Common myeloid progenitor, CD34-positive (primary cell): Measurements from ENCODE around the gene PICALM.

ENCODE experiments used
- CTCF ChIA-PET: fragments of 350-600 bp; sonication (Branson Sonifier 250); formaldehyde crosslinking; loops from one replicate; lab custom pipeline; 2021; ENCODE audit warnings: antibody characterized with exemption; lab: Charles Lee
- POLR2A ChIA-PET: fragments of 350-600 bp; sonication (Branson Sonifier 250); formaldehyde crosslinking; loops from one replicate; lab custom pipeline; 2021; ENCODE audit warnings: antibody characterized with exemption; lab: Charles Lee
- DNase-seq, 3 donors: peaks; one replicate each; pipeline versions ENCODE4 v3.0.0 to v3.0.0-alpha.2; 2013
- H3K27ac ChIP-seq, 2 experiments: 1 replicate in 1 of 2; 2 replicates in 1 of 2; pipeline ENCODE4 v1.7.0; 2013; ENCODE audit warnings: inconsistent platforms in 2 of 2, low read length in 2 of 2, mild to moderate bottlenecking in 2 of 2, low read depth in 1 of 2, moderate library complexity in 1 of 2; ENCODE audit not compliant: severe bottlenecking in 2 of 2, insufficient read depth in 1 of 2, poor library complexity in 1 of 2
- H3K27me3 ChIP-seq, 5 experiments: replicated peaks in 2 of 5; 1 replicate in 3 of 5; 2 replicates in 2 of 5; pipeline versions ENCODE4 v1.6.1 to v1.7.0; 2013; ENCODE audit warnings: low read length in 4 of 5, mild to moderate bottlenecking in 2 of 5, moderate library complexity in 2 of 5, inconsistent platforms in 1 of 5; ENCODE audit not compliant: insufficient read depth in 5 of 5, control insufficient read depth in 4 of 5
- H3K36me3 ChIP-seq, 4 experiments: 1 replicate in 2 of 4; 2 replicates in 2 of 4; pipeline versions ENCODE4 v1.6.1 to v1.7.0; 2013; ENCODE audit warnings: low read length in 3 of 4, control low read depth in 1 of 4, mild to moderate bottlenecking in 1 of 4; ENCODE audit not compliant: control insufficient read depth in 4 of 4, insufficient read depth in 4 of 4
- H3K4me1 ChIP-seq, 4 experiments: 1 replicate in 3 of 4; 2 replicates in 1 of 4; pipeline versions ENCODE4 v1.6.1 to v1.7.1; 2013; ENCODE audit warnings: low read length in 3 of 4, mild to moderate bottlenecking in 3 of 4, control low read depth in 1 of 4, inconsistent platforms in 1 of 4, moderate library complexity in 1 of 4; ENCODE audit not compliant: control insufficient read depth in 4 of 4, insufficient read depth in 4 of 4; ENCODE audit errors: control extremely low read depth in 1 of 4
- H3K4me3 ChIP-seq, 7 experiments: 1 replicate in 4 of 7; 2 replicates in 3 of 7; pipeline versions ENCODE4 v1.5.1 to v1.7.0; 2013; ENCODE audit warnings: mild to moderate bottlenecking in 7 of 7, low read length in 6 of 7, moderate library complexity in 6 of 7, inconsistent platforms in 2 of 7, low read depth in 2 of 7, control low read depth in 1 of 7; ENCODE audit not compliant: insufficient read depth in 4 of 7, control insufficient read depth in 1 of 7; ENCODE audit errors: extremely low read depth in 1 of 7
- H3K9me3 ChIP-seq, 5 experiments: 1 replicate in 4 of 5; 2 replicates in 1 of 5; pipeline versions ENCODE4 v1.6.1 to v1.7.1; 2013; ENCODE audit warnings: low read length in 4 of 5, mild to moderate bottlenecking in 2 of 5, inconsistent platforms in 1 of 5, low read depth in 1 of 5, moderate library complexity in 1 of 5; ENCODE audit not compliant: control insufficient read depth in 4 of 5, insufficient read depth in 2 of 5; ENCODE audit errors: control extremely low read depth in 1 of 5
- WGBS: methylation state at CpG from one replicate; pipeline ENCODE4 v1.1.5; 2013; ENCODE audit not compliant: insufficient coverage; 5-methylcytosine and 5-hydroxymethylcytosine counted together

The PICALM gene

DNA sequence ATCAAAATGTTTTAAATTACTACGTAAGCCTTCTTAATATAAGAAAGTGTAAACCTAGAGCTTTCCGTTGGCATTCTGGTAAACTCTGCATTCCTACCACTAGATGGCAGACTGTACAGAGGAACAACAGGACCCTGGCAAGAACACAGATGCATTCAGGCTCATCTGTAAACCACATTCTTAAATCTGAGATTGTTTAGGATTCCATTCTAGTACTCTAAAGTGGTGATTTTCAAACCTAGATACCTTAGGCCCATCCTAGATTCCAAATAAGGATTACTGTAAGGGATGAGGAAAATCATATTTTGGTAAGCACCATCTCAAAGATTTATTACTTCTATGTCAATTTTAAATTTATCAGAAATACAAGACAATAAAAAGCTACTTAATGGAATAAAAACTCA is 26.9 kb downstream of the PICALM start:
- ChIA-PET POLR2A (interaction anchor here (0.5 to 1.2 kb wide), 4 partner anchors 17 to 357 kb away, joined by 3 to 4 read pairs (median 3); no protein-coding TSS in a partner anchor), CTCF (interaction anchor here (0.7 to 4.3 kb wide), 28 partner anchors 11 to 252 kb away, joined by 3 to 64 read pairs (median 4); no protein-coding TSS in a partner anchor)
- no CpG with 5 or more reads among the region's 2 CpGs for WGBS
- DNase-seq, result peak; percentile 86 to 93 (median 92)
- Histone ChIP-seq H3K27ac (peak overlapping the region in 1 of 2 experiments; percentile 58), H3K36me3 (no peaks in the 10 kb centered on the region), H3K4me1 (peaks cover 0 to 37% (median 21%) of the 10 kb centered on the region in 4 experiments), H3K9me3 (no peaks in the 10 kb centered on the region), H3K4me3 (peak overlapping the region in 1 of 7 experiments; percentile 37), H3K27me3 (no peaks in the 10 kb centered on the region)

DNA sequence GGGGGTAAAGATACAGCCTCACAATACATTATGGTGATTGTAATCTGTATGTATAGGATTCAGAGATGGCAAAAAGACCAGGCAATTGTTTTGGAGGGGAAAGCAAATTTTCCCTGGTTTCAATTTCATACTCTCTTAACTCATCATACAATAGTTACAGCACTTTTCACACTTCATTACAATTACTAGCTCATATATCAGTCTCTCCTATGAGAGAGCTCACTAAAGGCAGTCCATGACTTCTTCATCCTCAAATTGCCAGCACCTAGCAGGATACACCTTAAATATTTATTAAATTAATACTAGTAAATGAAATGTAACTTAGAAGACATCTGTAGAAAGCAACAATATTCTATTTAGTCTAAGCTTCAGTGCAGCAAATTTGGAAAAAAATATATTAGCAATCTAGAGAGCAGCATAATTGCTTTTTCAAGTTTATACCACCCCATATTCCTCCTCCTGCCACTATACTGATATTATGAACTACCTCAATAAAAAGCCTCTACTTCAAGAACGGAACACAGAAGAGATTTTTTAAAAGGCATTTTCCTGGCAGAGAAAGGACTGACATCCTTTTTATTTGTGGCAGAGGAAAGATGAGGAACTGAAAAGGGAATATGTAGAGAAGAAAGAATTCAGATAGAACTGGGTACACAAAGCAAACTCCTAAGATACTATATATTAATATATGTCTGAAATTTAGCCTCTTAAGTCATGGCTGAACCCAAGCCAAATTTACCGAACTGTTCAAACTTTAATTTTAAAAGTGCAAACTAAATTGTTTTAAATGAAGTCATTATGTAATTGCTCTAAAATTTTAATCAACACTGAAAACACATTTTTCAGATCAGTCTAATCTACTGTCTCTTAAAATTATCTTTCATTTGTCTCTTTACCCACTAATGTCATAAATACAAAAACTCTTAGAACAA is 27.7 kb downstream of the PICALM start:
- H3K27ac ChIP-seq, result peak overlapping the region in 1 of 2 experiments; percentile 58
- H3K9me3 ChIP-seq, result no peaks in the 10 kb centered on the region
- POLR2A ChIA-PET, result interaction anchor here (0.5 to 1.2 kb wide), 4 partner anchors 16 to 356 kb away, joined by 3 to 4 read pairs (median 3); no protein-coding TSS in a partner anchor
- no peaks in the 10 kb centered on the region for H3K27me3 ChIP-seq
- no CpG with 5 or more reads among the region's 2 CpGs for WGBS
- H3K4me3 ChIP-seq, result peak overlapping the region in 1 of 7 experiments; percentile 37
- DNase-seq, result no peak
- H3K36me3 ChIP-seq, result no peaks in the 10 kb centered on the region
- peaks cover 0 to 35% (median 21%) of the 10 kb centered on the region in 4 experiments for H3K4me1 ChIP-seq
- CTCF ChIA-PET, result interaction anchor here (0.7 to 4.3 kb wide), 29 partner anchors 8 to 253 kb away, joined by 3 to 64 read pairs (median 4); no protein-coding TSS in a partner anchor

DNA sequence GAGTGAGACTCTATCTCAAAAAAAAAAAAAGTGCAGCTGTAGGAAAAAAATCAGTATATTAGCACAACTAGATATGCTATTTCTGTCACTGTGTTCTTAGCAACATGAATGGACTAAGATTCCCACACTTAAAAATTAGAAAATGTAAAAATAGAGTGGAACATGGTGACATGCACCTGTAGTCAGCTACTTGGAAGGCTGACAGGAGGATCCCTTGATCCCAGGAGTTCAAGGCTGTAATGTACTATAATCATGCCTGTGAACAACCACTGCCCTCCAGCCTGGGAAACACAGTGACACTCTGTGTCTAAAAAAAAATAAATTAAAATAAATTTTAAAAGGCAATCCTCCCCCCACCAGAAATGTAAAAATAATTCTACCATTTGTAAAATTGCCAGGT is 29.8 kb downstream of the PICALM start:
- no peak overlapping the region for H3K4me3 ChIP-seq
- no peak overlapping the region for H3K27ac ChIP-seq
- no peaks in the 10 kb centered on the region for H3K9me3 ChIP-seq
- ChIA-PET CTCF (interaction anchor here (0.6 to 2.0 kb wide), 4 partner anchors 27 to 247 kb away, joined by 3 to 5 read pairs (median 3); no protein-coding TSS in a partner anchor), POLR2A (no interaction called here)
- no peak for DNase-seq
- H3K4me1 ChIP-seq, result peaks cover 0 to 20% (median 18%) of the 10 kb centered on the region in 4 experiments
- H3K36me3 ChIP-seq, result no peaks in the 10 kb centered on the region
- H3K27me3 ChIP-seq, result no peaks in the 10 kb centered on the region

DNA sequence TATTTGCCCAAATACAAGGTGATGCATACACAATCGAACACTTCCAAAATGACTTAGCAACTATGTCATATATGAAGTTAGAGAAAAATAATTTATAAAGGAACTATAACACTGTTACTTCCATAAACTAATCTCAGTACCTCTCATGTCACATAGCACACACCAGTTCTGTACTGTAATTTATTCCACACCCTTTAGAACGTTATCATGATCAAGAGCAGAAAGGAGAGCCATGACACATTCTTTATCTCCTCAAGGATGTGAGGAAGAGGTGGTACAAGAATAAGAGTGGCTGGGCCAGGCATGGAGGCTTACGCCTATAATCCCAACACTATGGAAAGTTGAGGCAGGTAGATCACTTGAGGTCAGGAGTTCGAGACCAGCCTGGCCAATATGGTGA is 31.1 kb downstream of the PICALM start:
- no peak overlapping the region for H3K4me3 ChIP-seq
- 100% methylated on average over 1 of the region's 4 CpGs for WGBS
- ChIA-PET CTCF (interaction anchor here (0.6 to 2.0 kb wide), 3 partner anchors 153 to 402 kb away, joined by 3 to 5 read pairs (median 4); no protein-coding TSS in a partner anchor), POLR2A (interaction anchor here (0.6 kb wide), 1 partner anchor 170 kb away, joined by 6 read pairs; no protein-coding TSS in a partner anchor)
- H3K27me3 ChIP-seq, result no peaks in the 10 kb centered on the region
- H3K4me1 ChIP-seq, result peaks cover 0 to 16% (median 9%) of the 10 kb centered on the region in 4 experiments
- H3K9me3 ChIP-seq, result no peaks in the 10 kb centered on the region
- H3K36me3 ChIP-seq, result peaks cover 0 to 3% (median 0%) of the 10 kb centered on the region in 4 experiments
- DNase-seq, result no peak
- no peak overlapping the region for H3K27ac ChIP-seq

DNA sequence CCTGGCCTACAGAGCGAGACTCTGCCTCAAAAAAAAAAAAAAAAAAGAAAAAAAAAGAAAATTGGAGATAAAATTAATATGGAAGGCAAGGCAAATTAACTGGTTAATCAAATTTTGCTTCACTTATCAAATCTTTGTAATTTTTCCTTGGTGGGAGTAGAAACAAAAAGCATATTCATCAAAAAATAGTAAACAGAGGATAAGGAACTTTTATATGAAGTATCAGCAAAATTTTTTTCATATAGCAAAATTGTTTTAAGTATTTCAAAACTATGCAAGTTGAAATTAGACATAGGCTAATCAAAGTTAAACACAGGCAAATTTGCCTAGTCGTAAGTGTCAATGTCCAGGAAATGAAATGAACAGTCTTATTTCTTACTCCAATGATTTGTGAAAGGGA is 33.0 kb downstream of the PICALM start:
- DNase-seq, result no peak
- H3K27me3 ChIP-seq, result no peaks in the 10 kb centered on the region
- H3K9me3 ChIP-seq, result no peaks in the 10 kb centered on the region
- H3K36me3 ChIP-seq, result peaks cover 1 to 5% (median 4%) of the 10 kb centered on the region in 4 experiments
- no peak overlapping the region for H3K27ac ChIP-seq
- CTCF ChIA-PET, result no interaction called here
- POLR2A ChIA-PET, result no interaction called here
- H3K4me3 ChIP-seq, result no peak overlapping the region
- no CpG with 5 or more reads among the region's 2 CpGs for WGBS
- H3K4me1 ChIP-seq, result peaks cover 0 to under 1% (median under 1%) of the 10 kb centered on the region in 4 experiments

DNA sequence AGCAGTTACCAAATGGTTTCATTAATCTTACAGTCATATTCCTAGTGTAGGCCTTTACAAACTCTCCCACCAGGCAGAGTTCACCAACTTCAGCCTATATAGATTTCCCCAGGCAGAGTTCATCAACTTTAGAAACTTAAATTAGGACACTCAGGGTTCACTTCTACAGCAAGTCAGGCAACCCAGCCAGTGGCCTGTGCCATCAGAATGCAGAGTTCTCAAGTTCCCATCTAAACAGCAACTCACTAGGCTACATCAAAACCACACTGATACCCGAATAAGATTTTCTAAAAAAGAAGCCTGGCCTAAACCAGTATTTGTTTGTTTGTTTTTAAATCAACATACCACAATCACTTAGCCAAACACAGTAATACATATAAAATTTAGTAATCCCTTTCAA is 33.7 kb downstream of the PICALM start:
- H3K27ac ChIP-seq, result no peak overlapping the region
- H3K4me1 ChIP-seq, result no peaks in the 10 kb centered on the region
- H3K4me3 ChIP-seq, result no peak overlapping the region
- POLR2A ChIA-PET, result no interaction called here
- H3K9me3 ChIP-seq, result no peaks in the 10 kb centered on the region
- no CpG with 5 or more reads among the region's 1 CpG for WGBS
- CTCF ChIA-PET, result interaction anchor here (0.6 to 1.1 kb wide), 2 partner anchors 16 to 211 kb away, joined by 3 read pairs; no protein-coding TSS in a partner anchor
- peaks cover 3 to 11% (median 6%) of the 10 kb centered on the region in 4 experiments for H3K36me3 ChIP-seq
- no peak for DNase-seq
- H3K27me3 ChIP-seq, result no peaks in the 10 kb centered on the region
